NCI-H2107 (cell line): ENCODE data around the gene BBS4.

Experiments used
- DNase-seq: peaks from one replicate; lab custom pipeline; 2025; lab: John Stamatoyannopoulos, UW

Gene BBS4

DNA sequence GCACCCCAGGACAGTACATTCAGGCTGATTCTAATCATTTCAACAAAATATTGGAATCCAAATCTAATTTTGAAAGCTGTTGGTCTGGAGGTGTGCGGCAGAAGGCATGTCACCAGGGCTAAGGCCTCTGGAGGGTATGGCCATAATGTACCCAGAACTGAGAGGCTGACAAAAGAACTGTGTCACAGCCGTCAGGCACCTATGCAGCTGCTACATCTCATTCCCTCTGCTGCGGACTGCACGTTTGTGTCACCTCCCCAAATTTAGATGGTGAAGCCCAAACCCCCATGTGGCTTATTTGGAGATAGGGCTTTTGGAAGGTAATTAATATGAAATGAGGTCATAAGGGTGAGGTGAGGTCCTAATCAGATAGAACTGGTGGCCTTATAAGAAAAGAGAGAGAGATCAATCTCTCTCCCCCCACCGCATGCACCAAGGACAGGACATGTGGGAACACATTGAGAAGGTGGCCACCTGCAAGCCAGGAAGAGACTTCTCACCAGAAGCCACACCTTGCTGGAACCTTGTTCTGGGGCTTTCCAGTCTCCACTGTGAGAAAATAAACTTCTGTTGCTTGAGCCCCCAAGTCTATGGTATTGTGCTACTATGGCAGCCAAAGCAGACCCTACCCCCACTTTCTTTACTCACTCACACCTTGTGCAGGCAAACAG is 74.7 kb downstream of the BBS4 start:
- DNase-seq, result no peak

DNA sequence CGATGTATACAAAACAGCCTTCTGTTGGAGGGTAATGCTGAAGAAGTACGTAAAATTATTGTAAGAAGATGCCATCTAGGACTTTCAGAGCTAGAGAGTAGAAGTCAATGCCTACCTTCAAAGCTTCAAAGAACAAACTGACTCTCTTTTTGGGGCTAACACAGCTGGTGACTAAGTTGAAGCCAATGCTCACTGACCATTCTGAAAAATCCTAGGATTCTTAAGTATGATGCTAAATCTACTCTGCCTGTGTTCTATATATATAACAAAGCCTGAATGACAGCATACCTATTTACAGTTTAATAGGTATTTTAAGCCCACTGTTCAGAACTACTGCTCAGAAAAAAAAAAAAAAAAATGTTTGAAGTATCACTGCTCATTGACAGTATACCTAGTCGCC is 78.6 kb downstream of the BBS4 start:
- no peak for DNase-seq

DNA sequence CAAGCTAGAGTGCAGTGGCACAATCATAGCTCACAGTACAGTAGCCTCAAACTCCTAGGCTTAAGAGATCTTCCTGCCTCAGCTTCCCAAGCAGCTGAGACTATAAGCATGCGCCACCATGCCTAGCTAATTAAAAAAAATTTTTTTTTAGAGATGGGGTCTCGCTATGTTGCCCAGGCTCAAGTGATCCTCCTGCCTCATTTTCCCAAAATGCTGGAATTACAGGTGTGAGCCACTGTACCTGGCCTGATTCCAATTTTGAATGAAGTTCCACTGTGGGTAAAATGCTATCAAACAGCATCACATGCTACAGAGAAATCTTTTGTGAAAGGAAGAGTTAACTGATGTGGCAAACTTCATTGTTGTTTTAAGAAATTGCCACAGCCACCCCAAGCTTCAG is 80.0 kb downstream of the BBS4 start:
- DNase-seq, result no peak

DNA sequence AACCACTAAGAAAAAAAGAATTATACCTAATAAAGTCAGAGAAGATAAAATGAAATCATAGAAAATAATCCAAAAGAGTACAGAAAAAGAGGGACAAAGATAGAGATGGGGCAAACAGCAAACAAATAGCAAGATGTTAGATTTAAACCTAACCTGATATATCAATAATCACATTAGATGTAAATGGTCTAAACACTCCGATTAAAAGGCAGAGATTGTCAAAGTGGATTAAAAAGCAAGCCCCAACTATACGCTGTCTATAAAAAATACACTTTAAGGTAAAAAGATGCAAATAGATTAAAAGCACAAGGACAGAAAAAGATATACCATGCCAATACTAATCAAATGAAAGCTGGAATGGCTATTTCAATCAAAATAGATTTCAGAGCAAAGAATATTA is 80.8 kb downstream of the BBS4 start:
- no peak for DNase-seq

DNA sequence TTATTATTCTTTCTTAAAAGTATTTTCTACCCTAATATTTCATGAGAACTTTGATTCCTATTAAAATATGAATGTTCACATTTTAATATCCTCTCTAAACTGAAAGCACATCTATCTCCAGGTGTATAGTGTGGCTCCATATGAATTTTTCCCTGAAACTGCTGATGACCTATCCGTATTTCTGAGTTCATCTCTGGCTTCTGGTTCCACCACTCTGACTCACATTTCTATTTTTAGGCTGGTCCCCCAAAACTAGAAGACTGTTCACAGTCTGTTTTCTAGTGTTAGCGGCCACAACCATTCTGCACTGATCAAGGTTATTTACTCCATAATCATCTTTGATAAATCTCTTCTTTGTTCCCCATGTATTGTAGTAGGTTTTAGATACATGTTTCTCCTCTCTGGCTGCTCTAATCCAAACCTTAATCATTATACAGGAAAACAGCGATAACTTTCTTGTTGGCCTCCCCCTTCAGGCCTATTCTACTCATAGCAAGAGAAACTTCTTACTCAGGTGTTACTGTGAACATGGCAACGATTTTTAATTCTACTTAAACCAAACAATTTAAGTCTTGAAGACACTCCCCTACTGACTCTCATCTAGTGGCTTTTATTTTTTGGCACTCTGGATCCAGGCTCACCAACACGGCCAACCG is 84.8 kb downstream of the BBS4 start:
- no peak for DNase-seq

DNA sequence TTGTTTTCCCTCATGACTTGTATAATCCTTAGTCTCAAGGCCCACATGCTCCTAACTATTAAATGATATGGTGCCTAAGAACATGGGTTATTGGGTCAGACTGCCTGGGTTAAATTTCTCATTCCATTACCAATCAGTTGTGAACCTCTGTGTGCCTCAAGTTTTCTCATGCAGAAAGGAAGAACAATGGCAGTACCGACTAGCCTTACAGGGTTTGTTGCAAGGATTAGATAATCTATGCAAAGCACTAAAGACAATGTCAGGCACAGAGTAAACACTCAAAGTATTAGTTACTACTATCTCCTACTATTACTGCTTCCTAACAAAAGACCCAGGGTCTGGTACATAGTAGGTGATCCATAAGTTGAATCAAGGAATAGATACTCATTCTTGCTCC is 85.3 kb downstream of the BBS4 start:
- DNase-seq, result no peak

DNA sequence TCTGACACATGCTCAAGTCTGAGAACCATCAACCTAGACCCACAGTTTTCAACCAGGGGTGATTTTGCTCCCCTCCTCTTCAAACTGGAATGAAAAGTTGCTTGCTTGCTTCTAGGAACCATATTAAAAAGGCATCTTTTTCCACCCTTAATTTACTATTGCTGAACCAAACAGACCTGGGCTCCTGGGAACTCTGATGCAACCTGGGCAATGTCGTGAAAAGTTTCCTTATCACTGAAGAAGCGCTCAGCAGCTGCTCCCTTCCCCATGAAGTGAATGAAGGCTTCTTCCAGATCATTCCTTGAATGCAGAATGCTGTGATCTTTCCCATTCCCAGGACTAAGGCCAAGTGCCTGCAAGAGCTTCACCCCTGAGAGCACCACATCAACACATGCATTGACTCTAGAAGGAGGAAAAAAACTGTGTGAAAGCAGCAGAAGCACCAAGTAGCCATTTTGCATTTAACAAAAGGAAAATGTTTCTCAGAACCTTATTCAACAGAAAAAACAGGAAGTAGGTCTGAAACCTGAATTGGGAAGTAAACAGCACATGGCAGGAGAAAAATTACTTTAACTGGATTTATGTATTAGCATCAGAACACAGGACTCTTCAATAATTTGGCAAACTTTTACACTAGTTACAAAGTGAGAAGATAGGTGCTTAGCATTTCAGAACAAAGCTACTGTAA is 88.8 kb downstream of the BBS4 start:
- no peak for DNase-seq

DNA sequence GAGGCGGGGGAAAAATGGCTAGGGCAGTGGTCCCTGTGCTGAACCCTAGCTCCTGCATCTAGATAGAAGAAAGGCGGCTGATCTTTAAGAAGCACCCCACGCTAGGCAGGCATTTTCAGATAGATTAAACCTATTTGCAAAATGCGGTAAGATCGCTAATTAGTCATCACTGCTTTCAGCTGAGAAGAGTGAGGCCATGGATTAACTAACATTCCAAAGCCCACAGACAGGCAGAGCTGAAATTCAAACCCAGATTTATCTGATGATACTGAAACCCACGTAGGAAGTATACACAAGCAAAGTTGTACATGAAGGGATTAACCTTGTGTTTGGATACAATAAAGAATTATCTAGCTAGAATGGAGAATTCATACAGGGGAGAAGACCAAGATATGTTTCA is 92.8 kb downstream of the BBS4 start:
- no peak for DNase-seq

DNA sequence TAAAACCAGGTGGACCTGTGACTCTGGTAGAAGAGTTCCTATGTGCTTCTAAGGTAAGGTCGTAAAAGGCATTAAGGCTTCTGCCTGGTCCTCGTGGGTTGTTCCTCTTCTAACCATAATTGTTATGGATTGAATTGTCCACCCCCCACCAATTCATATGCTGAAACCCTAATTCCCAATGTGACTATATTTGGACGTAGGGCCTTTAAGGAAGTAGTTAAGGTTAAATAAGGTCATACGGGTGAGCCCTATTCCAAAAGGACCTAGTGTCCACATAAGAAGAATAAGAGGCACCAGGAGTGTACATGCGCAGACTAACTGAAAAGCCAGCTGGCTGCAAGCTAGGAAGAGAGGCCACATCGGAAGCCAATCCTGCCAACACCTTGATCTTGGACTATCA is 95.6 kb downstream of the BBS4 start:
- DNase-seq, result no peak

DNA sequence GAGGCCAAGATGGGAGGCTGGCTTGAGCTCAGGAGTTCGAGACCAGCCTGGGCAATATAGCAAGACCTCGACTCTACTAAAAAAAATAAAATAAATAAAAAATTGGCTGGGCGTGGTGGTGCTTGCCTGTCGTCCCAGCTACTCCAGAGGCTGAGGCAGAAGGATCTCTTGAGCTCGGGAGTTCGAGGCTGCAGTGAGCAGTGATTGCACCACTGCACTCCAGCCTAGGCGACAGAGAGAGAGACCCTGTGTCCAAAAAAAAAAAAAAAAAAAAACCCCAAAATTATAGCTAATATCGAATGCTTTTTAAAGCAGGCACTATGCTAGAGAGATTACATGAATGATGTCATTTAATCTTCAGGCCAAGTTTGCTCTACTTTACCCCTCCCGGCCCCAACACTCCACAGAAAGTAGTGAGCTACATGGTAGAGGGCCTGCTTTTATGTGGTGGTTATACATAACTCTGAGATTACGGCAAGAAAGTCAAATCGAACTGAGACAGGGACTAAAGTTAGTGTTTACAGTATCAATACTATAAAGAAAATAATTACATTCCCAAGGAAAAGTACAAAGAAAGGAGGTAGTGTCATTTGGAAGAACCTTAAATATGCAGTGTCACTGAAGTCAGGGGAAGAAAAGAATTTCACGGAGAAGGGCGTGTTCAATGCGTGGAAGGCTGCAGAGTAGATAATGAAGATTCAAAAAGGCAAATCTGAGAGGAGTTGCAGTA is 96.4 kb downstream of the BBS4 start:
- no peak for DNase-seq

DNA sequence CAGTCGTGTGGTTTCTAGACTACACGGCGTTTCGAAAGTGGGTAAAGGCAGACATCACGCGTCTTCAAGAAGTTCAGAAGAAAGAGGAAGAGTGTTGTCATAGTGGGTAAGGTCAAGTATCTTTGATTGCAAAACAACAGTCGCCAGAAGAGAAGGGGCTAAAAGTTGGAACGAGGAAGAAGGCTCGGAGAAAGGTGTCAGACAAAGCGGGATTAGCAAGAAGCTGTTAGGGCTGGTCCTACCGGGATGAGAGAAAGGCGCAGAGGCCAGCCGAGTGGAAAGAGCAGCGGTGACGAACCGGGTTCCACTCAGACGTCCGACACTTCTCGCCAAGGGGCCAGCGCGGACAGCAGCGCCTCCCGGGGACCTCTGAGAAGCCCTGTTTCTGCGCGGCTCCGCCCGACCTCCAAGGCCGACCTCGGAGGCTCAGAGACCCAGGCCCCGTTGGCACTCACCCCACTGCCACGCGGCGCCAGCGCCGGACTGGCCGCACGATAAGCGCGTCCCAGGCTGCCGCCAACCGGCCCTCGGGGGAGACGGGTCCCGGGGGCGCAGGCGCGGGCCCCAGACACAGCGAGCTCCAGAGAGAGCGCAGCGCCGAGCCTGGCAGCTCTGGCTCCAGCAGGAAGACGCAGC is 97.1 kb downstream of the BBS4 start:
- no peak for DNase-seq

DNA sequence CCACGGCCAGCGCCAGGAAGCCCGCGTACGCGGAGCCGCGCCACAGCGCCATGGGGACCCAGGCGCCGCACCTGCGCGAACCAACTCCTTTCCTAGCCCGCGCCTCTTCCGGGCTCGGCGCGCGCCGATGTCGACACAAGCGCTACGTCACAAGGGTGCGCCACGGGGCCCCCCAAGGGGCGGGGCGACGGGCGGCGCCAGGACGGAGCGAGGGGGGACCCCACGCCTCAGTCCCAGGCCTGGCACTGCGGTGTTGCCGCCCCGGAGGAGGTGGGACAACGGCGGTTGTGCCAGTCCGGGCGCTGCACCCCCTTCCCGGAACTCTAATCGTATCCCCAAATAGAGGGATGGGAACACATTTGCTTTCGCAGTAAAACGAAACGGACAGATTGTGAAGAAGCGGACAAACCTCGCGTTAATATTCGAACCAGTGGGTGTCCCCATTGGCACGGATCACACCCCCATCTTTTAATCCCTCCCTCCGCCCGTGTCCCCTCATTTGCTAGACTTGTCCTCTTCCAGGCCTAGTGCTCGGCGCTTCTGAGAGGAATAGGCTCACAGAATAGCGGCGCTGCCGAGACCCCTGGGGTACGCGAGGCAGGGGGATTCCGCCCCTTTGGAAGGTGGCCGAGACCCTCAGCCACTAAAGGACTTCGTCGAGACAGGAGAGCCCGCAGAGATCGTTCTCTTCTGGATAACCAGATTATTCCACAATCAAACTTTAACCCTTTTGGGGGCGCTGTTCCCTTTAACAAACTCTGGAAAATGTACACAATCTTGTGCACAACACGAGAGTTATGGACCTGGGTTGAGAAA is 97.8 kb downstream of the BBS4 start, which contains the start of gene ADPGK:
ADPGK (minus strand) TSS at position 119 of the 816 bp plus-strand sequence; CDS start at position 52, 67 bp downstream.
- peak; percentile 63 for DNase-seq

DNA sequence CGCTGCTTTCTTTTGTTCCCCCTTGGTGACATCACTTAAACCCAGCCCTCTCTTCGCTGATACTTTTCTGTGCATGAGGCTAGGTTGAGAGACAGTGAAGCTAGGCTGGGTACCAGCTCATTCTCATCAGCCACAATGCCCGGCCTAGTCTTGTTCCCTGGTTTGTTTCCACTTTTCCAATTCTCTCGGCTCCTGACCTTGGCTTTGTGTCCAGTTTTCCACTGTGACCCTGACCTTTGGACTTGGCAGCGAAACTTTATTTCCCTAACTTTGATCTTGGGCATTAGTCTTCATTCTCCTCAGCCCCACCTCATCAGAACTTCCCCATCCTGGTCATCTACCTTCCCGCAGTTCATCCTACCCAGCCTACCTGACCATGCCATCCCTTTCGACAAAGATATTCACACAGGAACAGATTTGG is 98.5 kb downstream of the BBS4 start:
- DNase-seq, result no peak

DNA sequence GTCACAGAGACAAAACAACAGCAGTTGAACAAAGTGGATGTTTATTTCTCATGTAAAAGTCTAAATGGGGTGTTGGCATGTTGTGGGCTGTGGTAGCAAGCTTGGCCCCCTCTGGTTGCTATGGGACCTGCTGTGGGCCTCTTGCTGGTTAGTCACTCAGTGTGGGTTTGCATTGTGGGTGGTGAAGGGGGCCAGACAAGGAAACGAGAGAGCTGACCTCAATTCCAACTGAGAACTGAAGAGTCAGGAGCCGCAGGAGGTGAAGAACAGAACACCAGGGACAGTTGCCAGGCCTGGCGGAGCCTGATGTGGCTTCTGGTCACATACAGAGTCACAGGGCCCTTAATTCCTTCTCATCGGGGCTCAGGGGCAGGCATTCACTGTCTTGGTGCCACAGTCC is 99.4 kb downstream of the BBS4 start:
- no peak for DNase-seq

DNA sequence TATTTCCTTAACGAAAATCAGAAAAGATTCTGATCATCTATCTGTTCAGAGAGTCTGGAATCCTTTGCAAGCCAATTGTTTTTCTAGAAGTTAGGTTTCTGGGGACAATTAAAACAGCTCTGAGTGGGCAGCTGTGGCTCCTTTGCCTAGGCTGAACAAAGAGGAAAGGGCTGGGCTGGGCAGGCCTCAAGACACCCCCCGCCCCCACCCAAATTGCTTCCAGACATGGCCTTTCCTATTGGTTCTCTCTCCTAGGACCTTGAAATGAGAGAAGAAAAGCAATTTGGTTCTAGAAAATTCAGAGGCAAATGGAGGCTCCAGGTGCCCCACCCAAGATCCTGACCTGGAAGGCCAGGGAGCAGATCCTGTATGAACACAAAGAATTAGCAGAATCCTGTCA is 99.8 kb downstream of the BBS4 start:
- no peak for DNase-seq

DNA sequence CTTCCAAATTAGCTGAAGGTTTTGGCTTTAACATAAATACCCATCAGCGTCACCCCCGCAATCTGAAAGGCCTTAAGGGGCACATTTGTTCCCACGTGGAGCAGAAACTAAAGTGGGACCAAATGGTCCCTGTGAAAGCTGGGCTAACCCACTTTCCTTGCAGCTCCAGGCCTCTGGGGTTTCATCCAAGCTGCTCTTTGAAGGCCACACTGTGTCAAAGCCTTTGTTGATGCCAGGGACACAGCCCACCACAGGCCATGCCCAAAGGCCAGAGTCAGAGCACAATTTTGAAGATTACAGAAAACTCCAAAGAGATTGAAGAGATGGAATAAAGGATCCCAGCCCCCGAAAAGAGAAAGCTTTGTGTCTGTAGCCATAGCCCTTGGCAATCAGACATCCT is 100.2 kb downstream of the BBS4 start:
- no peak for DNase-seq

DNA sequence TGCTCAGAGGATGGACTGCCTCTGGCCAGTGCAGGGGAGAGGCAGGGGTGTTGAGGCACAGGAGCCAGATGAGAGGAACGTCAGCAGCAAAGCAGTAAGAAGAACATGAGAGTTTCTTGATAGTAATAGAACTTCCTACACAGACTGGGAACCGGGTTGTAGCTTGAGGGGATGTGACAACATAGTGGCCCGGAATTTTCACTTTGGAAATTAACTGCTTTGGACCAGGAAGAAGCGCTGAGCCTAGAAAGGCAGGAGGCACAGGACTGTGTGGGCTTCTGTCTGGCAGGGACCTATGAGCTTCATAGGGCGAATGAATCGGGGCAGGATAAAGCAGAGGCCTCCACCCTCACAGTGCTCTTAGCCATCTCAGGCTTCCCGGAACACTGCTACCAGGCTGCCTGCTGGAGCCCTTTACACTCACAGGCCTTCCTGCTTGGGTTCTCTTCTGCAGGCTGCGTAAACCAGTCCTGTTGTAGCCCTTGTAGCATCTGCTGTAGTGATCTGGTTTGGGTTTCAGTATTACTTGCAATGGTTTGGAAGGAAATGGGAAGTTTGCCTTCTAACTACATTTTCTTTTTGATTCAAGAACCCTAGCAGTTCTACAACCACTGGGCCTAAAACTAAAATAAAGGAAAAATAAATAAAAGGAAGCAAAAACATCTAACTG is 100.8 kb downstream of the BBS4 start:
- no peak for DNase-seq

DNA sequence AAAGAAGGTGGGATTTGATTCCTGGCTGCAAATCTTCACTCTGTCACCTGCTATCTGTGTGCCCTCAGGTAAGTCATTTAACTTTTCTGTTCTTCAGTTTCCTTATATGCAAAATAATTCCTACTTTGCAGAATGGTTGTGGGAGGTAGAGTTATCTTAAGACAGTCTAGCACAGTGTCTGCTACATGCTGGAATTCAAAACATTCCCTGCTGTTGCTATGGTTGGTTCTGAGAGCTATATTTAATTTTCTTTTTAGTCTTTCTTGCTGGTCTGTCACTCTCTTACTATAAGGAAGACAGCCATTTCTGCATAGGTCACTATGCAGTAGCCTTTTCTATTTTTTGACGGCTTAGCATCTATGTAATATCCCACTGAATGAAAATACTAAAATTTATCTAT is 101.5 kb downstream of the BBS4 start:
- no peak for DNase-seq
